HepG2 (cell line): Measurements from ENCODE around the gene RGL3. TPM values are rescaled to one million over a fixed set of nuclear protein-coding genes. Genes with fewer than 3 reads are reported as not detected.

Experiments
- ATAC-seq: fragments of 200-7000 bp; cut with Tn5 transposase; 3 replicates; pipeline ENCODE4 v1.9.1; 2020; ENCODE audit warnings: mild to moderate bottlenecking, moderate library complexity
- BruUV-seq: library from RNA; stranded (reverse); fragments of 400-500 nt; replicated peaks from 2 replicates; lab custom pipeline; 2021; lab: Mats Ljungman, UMichigan
- CTCF ChIA-PET: fragments of 300-600 bp; formaldehyde crosslinking; extraction: SDS; loops from one replicate; lab custom pipeline; 2021; ENCODE audit warnings: low total read pairs, inconsistent platforms, low intra/inter-chr PET ratio; lab: Yijun Ruan, JAX
- POLR2A ChIA-PET: fragments of 350-600 bp; sonication (Branson Sonifier 250); formaldehyde crosslinking; loops from one replicate; lab custom pipeline; 2020; ENCODE audit warnings: antibody characterized with exemption, inconsistent platforms; lab: Yijun Ruan, JAX
- DNase-seq: peaks from one replicate; pipeline ENCODE4 v3.0.0-alpha.2; 2015; ENCODE audit warnings: low spot score
- FAIRE-seq: peaks from 3 replicates; lab custom pipeline; 2011; peaks lifted over from hg19 to GRCh38; lab: Jason Lieb, UNC
- H2AFZ ChIP-seq: one replicate; pipeline ENCODE4 v1.6.1; 2011; ENCODE audit warnings: low read length, inconsistent platforms
- H3K27ac ChIP-seq: fragments of 300-600 bp; 3 replicates; pipeline ENCODE4 v1.8.0; 2011; ENCODE audit warnings: mixed run types, mild to moderate bottlenecking, mixed read lengths, low read length, inconsistent platforms; ENCODE audit not compliant: insufficient read depth; ENCODE audit errors: extremely low read length
- H3K27me3 ChIP-seq, 2 experiments: fragments of 200-600 bp in 1 of 2; 2 replicates in 1 of 2; 3 replicates in 1 of 2; pipeline versions ENCODE4 v1.6.0 to v1.8.0; 2011; ENCODE audit warnings: low read length in 2 of 2, mild to moderate bottlenecking in 2 of 2, moderate library complexity in 2 of 2, inconsistent platforms in 1 of 2; ENCODE audit not compliant: insufficient read depth in 2 of 2, control insufficient read depth in 1 of 2
- H3K36me3 ChIP-seq, 2 experiments: fragments of 200-600 bp in 1 of 2; replicated peaks in 1 of 2; 2 replicates in 1 of 2; 3 replicates in 1 of 2; pipeline versions ENCODE4 v1.5.1 to v1.8.0; 2011; ENCODE audit warnings: low read length in 2 of 2, inconsistent platforms in 1 of 2; ENCODE audit not compliant: insufficient read depth in 2 of 2, control insufficient read depth in 1 of 2
- H3K4me1 ChIP-seq: 2 replicates; pipeline ENCODE4 v1.5.1; 2012; ENCODE audit warnings: low read length, inconsistent platforms; ENCODE audit not compliant: insufficient read depth
- H3K4me2 ChIP-seq: 2 replicates; pipeline ENCODE4 v1.6.0; 2011; ENCODE audit warnings: low read depth, low read length, inconsistent platforms
- H3K4me3 ChIP-seq, 3 experiments: fragments of 200-600 bp in 1 of 3; sonication (generic), shearing (Covaris generic) in 1 of 3; replicated peaks in 1 of 3; 2 replicates each; pipeline ENCODE4 v1.5.1; 2011 to 2016; ENCODE audit warnings: low read length in 3 of 3, inconsistent platforms in 2 of 3, low read depth in 2 of 3, mild to moderate bottlenecking in 2 of 3, control low read depth in 1 of 3, mixed read lengths in 1 of 3; ENCODE audit not compliant: insufficient read depth in 1 of 3
- H3K79me2 ChIP-seq: one replicate; pipeline ENCODE4 v1.6.1; 2011; ENCODE audit warnings: low read length, inconsistent platforms; ENCODE audit not compliant: insufficient read depth
- H3K9ac ChIP-seq: 2 replicates; pipeline ENCODE4 v1.6.0; 2011; ENCODE audit warnings: mild to moderate bottlenecking, low read depth, low read length, inconsistent platforms; ENCODE audit not compliant: insufficient read depth
- H3K9me3 ChIP-seq: 2 replicates; pipeline ENCODE4 v1.5.1; 2012; ENCODE audit warnings: mild to moderate bottlenecking, low read length
- H4K20me1 ChIP-seq: 2 replicates; pipeline ENCODE4 v1.6.0; 2011; ENCODE audit warnings: inconsistent platforms, mild to moderate bottlenecking, low read length, moderate library complexity; ENCODE audit not compliant: insufficient read depth
- GABPA ChIP-seq, 2 experiments: IDR thresholded peaks; 2 replicates each; pipeline ENCODE4 v1.6.1; 2011 to 2016; ENCODE audit warnings: low read depth in 2 of 2, low read length in 1 of 2, missing biosample characterization in 1 of 2, missing genetic modification characterization in 1 of 2
- MXD3 ChIP-seq: IDR thresholded peaks from 2 replicates; pipeline ENCODE4 v1.6.1; 2016; ENCODE audit warnings: mild to moderate bottlenecking, missing biosample characterization, missing genetic modification reagents
- POLR2A ChIP-seq, 2 experiments: IDR thresholded peaks; 2 replicates each; pipeline ENCODE4 v1.6.1; 2011; ENCODE audit warnings: low read depth in 2 of 2, low read length in 2 of 2, mild to moderate bottlenecking in 1 of 2, moderate library complexity in 1 of 2; ENCODE audit not compliant: insufficient read depth in 1 of 2
- U2AF1 ChIP-seq: fragments of 200-400 bp; formaldehyde crosslinking; optimal IDR thresholded peaks from 2 replicates; pipeline ENCODE3; 2017; ENCODE audit warnings: mild to moderate bottlenecking, low read depth, low read length
- ZMYM2 ChIP-seq: sonication (generic); formaldehyde crosslinking; IDR thresholded peaks from 2 replicates; pipeline ENCODE4 v1.8.0; 2022; ENCODE audit warnings: mild to moderate bottlenecking, missing genetic modification reagents
- ZNF501 ChIP-seq: sonication (generic); formaldehyde crosslinking; IDR thresholded peaks from 2 replicates; pipeline ENCODE4 v1.5.1; 2020; ENCODE audit warnings: mild to moderate bottlenecking, moderate library complexity, missing genetic modification reagents
- ZNF646 ChIP-seq: sonication (generic); formaldehyde crosslinking; IDR thresholded peaks from 2 replicates; pipeline ENCODE4 v1.9.0; 2021; ENCODE audit warnings: mild to moderate bottlenecking, missing genetic modification reagents
- ZNF788 ChIP-seq: sonication (generic); formaldehyde crosslinking; IDR thresholded peaks from 2 replicates; pipeline ENCODE4 v1.5.0; 2020; ENCODE audit warnings: mild to moderate bottlenecking, missing genetic modification reagents, borderline replicate concordance
- WGBS: methylation state at CpG from one replicate; pipeline ENCODE4 v1.1.6; 2017; ENCODE audit warnings: low lambda C conversion rate; 5-methylcytosine and 5-hydroxymethylcytosine counted together
- in situ Hi-C: cut with HindIII; loops from 2 replicates; pipeline ENCODE4 v1.10.0; 2017; ENCODE audit warnings: low pct_unique_long_range_greater_than_20kb; ENCODE audit not compliant: extremely low pct_ligation_motif_present
- intact Hi-C: fragments of 100-400 bp; cut with micrococcal nuclease; formaldehyde crosslinking; loops from one replicate; pipeline ENCODE4 v1.10.0; 2022; ENCODE audit not compliant: unreplicated experiment
- polyA plus RNA-seq, 8 experiments: library from polyadenylated mRNA; depleted of rRNA in 3 of 8; stranded (reverse) in 7 of 8; unstranded in 1 of 8; fragments of >200 nt; fragmentation: Illumina TruSeq in 4 of 8; extraction: Trizol in 4 of 8; gene quantifications; 2 replicates each; pipeline versions ENCODE4 v1.2.1 to v1.2.3, GENCODE V29; 2011 to 2016; ENCODE audit warnings: low read depth in 4 of 8, missing spikeins in 1 of 8, mixed read lengths in 1 of 8; ENCODE audit not compliant: insufficient read depth in 1 of 8
- total RNA-seq, 5 experiments: library from RNA; depleted of rRNA; stranded (reverse); fragments of >200 nt; fragmentation: Illumina TruSeq; extraction: Trizol; gene quantifications; 2 replicates each; pipeline ENCODE4 v1.2.3, GENCODE V29; 2016; ENCODE audit warnings: low read depth in 1 of 5

Gene RGL3
- total and polyA plus RNA-seq, 2 of the 13 experiments (the other 11 are each of a cell fraction or from before 2014, with no cell fraction given), result 4.2 to 7.6 TPM

- no peak for FAIRE-seq
- Histone ChIP-seq H2AFZ (no peak overlapping the region), H3K36me3 (no peaks in the 10 kb centered on the region), H3K4me3 (peak overlapping the region; percentile 54 to 69 (median 66); a peak in 4 of 6 replicates), H4K20me1 (no peaks in the 10 kb centered on the region), H3K4me1 (peaks cover 10% of the 10 kb centered on the region), H3K27ac (no peak overlapping the region), H3K27me3 (no peaks in the 10 kb centered on the region), H3K79me2 (no peaks in the 10 kb centered on the region), H3K9ac (peak overlapping the region; percentile 60; the same call in 1 of the 2 replicates), H3K4me2 (peak overlapping the region; percentile 78), H3K9me3 (no peaks in the 10 kb centered on the region)
- 87% methylated on average over 4 of the region's 6 CpGs for WGBS
- ChIA-PET POLR2A (no interaction called here), CTCF (no interaction called here)
- BruUV-seq, result no TSS peak
- no peak for ATAC-seq
- in situ Hi-C loops (no loop called here), intact Hi-C loops (no loop called here)
- DNase-seq, result no peak
- TF ChIP-seq ZNF788 (CRISPR knock-in tag) (0 out of 2 replicates have a peak, but pooled peaks have one; percentile 45), U2AF1 (no peak), ZMYM2 (CRISPR knock-in tag) (no peak), ZNF501 (CRISPR knock-in tag) (no peak), POLR2A (IDR thresholded peaks at IDR 0.05; ENCODE audit: insufficient read depth in 1 of 2, low read depth in 2 of 2, low read length in 2 of 2) (no peak), MXD3 (CRISPR knock-in tag) (no peak), GABPA (IDR thresholded peaks at IDR 0.05; ENCODE audit: low read depth, low read length) (no peak), GABPA (CRISPR knock-in tag; IDR thresholded peaks at IDR 0.05; ENCODE audit: low read depth) (no peak), ZNF646 (CRISPR knock-in tag) (peak; percentile 95)
Observed at GRCh38 chr19:11356074-11356397, 63.1 kb downstream of the RGL3 start.
